Frontal cortex (tissue), 4 donors: Measurements from ENCODE around the gene RTF2. TPM values are rescaled to one million over a fixed set of nuclear protein-coding genes. Genes with fewer than 3 reads are reported as not detected.

Source experiments
- DNase-seq, 2 donors: peaks; one replicate each; pipeline ENCODE4 v3.0.0; 2012; ENCODE audit warnings: low spot score in 2 of 2
- FAIRE-seq: peaks from 2 replicates; lab custom pipeline; 2012; peaks lifted over from hg19 to GRCh38; lab: Jason Lieb, UNC
- total RNA-seq: library from RNA; depleted of rRNA; stranded (reverse); fragments of >200 nt; gene quantifications from one replicate; pipeline ENCODE4 v1.2.3, GENCODE V29; 2014
- donor health status: control.
- donor health status: control.
- donor health status: control.

Gene RTF2
- total RNA-seq, 1 donor from 2014 or later = 48.9 TPM

- DNase-seq (no peak), FAIRE-seq (no peak)
These were observed 31.0 kb upstream of the RTF2 start for GRCh38 chr20:56437196-56437960.

GRCh38 chr20:56438284-56438683 is 30.1 kb upstream of the RTF2 start:
- no peak for FAIRE-seq
- no peak for DNase-seq

GRCh38 chr20:56439771-56440291 is 28.6 kb upstream of the RTF2 start:
- no peak for FAIRE-seq
- no peak for DNase-seq

GRCh38 chr20:56440346-56441007 is 27.9 kb upstream of the RTF2 start:
- FAIRE-seq (no peak), DNase-seq (no peak)

- DNase-seq = no peak
- FAIRE-seq = no peak
These were observed 25.8 kb upstream of the RTF2 start for GRCh38 chr20:56442389-56443365.

GRCh38 chr20:56443654-56444540 is 24.5 kb upstream of the RTF2 start:
- DNase-seq (no peak), FAIRE-seq (no peak)

GRCh38 chr20:56445130-56445529 is 23.3 kb upstream of the RTF2 start:
- DNase-seq (no peak), FAIRE-seq (no peak)

- FAIRE-seq (no peak), DNase-seq (no peak)
These were observed 22.9 kb upstream of the RTF2 start for GRCh38 chr20:56445540-56445939.

GRCh38 chr20:56447227-56447626 is 21.2 kb upstream of the RTF2 start:
- DNase-seq (no peak), FAIRE-seq (no peak)

GRCh38 chr20:56449459-56449858 is 19.0 kb upstream of the RTF2 start:
- FAIRE-seq = no peak

GRCh38 chr20:56451056-56451765 is 17.2 kb upstream of the RTF2 start:
- no peak for DNase-seq
- no peak for FAIRE-seq

More at GRCh38 chr20:56449459-56449858, 19.0 kb upstream of the RTF2 start:
- DNase-seq = no peak

- FAIRE-seq = no peak
- DNase-seq = no peak
These were observed 15.1 kb upstream of the RTF2 start for GRCh38 chr20:56453352-56453751.

- DNase-seq (no peak), FAIRE-seq (no peak)
These were observed 13.7 kb upstream of the RTF2 start for GRCh38 chr20:56454754-56455153.

GRCh38 chr20:56458206-56458821 is 10.1 kb upstream of the RTF2 start:
- FAIRE-seq = no peak

GRCh38 chr20:56460459-56460858 is 8.0 kb upstream of the RTF2 start:
- FAIRE-seq = no peak
- no peak for DNase-seq

More at GRCh38 chr20:56458206-56458821, 10.1 kb upstream of the RTF2 start:
- DNase-seq = no peak

GRCh38 chr20:56461576-56461975 is 6.9 kb upstream of the RTF2 start:
- DNase-seq (no peak), FAIRE-seq (no peak)

GRCh38 chr20:56463428-56463827 is 5.0 kb upstream of the RTF2 start:
- no peak for FAIRE-seq
- DNase-seq = no peak

- no peak for FAIRE-seq
- no peak for DNase-seq
These were observed 2.4 kb upstream of the RTF2 start for GRCh38 chr20:56465997-56466396.
